ENCODE results near the gene SPRR1A.

SPRR1A gene

GRCh38 chr1:152965853-152966252 lies 18.0 kb upstream of the SPRR1A start:
- TF ChIP-seq REST (IDR thresholded peaks at IDR 0.05; ENCODE audit: low read depth) (no peak), CEBPB (IDR thresholded peaks at IDR 0.05) (no peak), TAF1 (IDR thresholded peaks at IDR 0.05; ENCODE audit: low read depth) (no peak), TCF12 (IDR thresholded peaks at IDR 0.05; ENCODE audit: low read depth) (no peak), MAX (IDR thresholded peaks at IDR 0.05) (no peak), FOXM1 (IDR thresholded peaks at IDR 0.05; ENCODE audit: borderline replicate concordance, low read depth) (no peak), RAD21 (IDR thresholded peaks at IDR 0.05; ENCODE audit: low read depth) (no peak), YY1 (IDR thresholded peaks at IDR 0.05; ENCODE audit: low read depth) (no peak), ZBTB7A (IDR thresholded peaks at IDR 0.05; ENCODE audit: low read depth) (no peak), NFIC (IDR thresholded peaks at IDR 0.05) (no peak), CREB1 (IDR thresholded peaks at IDR 0.05; ENCODE audit: low read depth) (no peak), EP300 (IDR thresholded peaks at IDR 0.05; ENCODE audit: borderline replicate concordance) (no peak), USF1 (IDR thresholded peaks at IDR 0.05) (no peak), EGR1 (IDR thresholded peaks at IDR 0.05) (no peak), TEAD4 (IDR thresholded peaks at IDR 0.05) (no peak)

- TF ChIP-seq MAX (IDR thresholded peaks at IDR 0.05) (no peak), CEBPB (IDR thresholded peaks at IDR 0.05) (no peak), USF1 (IDR thresholded peaks at IDR 0.05) (no peak), TAF1 (IDR thresholded peaks at IDR 0.05; ENCODE audit: low read depth) (no peak), EP300 (IDR thresholded peaks at IDR 0.05; ENCODE audit: borderline replicate concordance) (no peak), CREB1 (IDR thresholded peaks at IDR 0.05; ENCODE audit: low read depth) (no peak)
Measured at GRCh38 chr1:152967201-152967600, 16.7 kb upstream of the SPRR1A start.

GRCh38 chr1:152968248-152968647 lies 15.6 kb upstream of the SPRR1A start:
- TF ChIP-seq EP300 (IDR thresholded peaks at IDR 0.05; ENCODE audit: borderline replicate concordance) (no peak), USF1 (IDR thresholded peaks at IDR 0.05) (no peak), FOXM1 (IDR thresholded peaks at IDR 0.05; ENCODE audit: borderline replicate concordance, low read depth) (no peak), RAD21 (IDR thresholded peaks at IDR 0.05; ENCODE audit: low read depth) (no peak), MAX (IDR thresholded peaks at IDR 0.05) (no peak), YY1 (IDR thresholded peaks at IDR 0.05; ENCODE audit: low read depth) (no peak), ZBTB7A (IDR thresholded peaks at IDR 0.05; ENCODE audit: low read depth) (no peak), TCF12 (IDR thresholded peaks at IDR 0.05; ENCODE audit: low read depth) (no peak), TEAD4 (IDR thresholded peaks at IDR 0.05) (no peak), CREB1 (IDR thresholded peaks at IDR 0.05; ENCODE audit: low read depth) (no peak), CEBPB (IDR thresholded peaks at IDR 0.05) (no peak), REST (IDR thresholded peaks at IDR 0.05; ENCODE audit: low read depth) (no peak), EGR1 (IDR thresholded peaks at IDR 0.05) (no peak), NFIC (IDR thresholded peaks at IDR 0.05) (no peak), TAF1 (IDR thresholded peaks at IDR 0.05; ENCODE audit: low read depth) (no peak)

GRCh38 chr1:152969036-152969435 lies 14.8 kb upstream of the SPRR1A start:
- TF ChIP-seq CREB1 (IDR thresholded peaks at IDR 0.05; ENCODE audit: low read depth) (no peak), EP300 (IDR thresholded peaks at IDR 0.05; ENCODE audit: borderline replicate concordance) (no peak), YY1 (IDR thresholded peaks at IDR 0.05; ENCODE audit: low read depth) (no peak), REST (IDR thresholded peaks at IDR 0.05; ENCODE audit: low read depth) (no peak), CEBPB (IDR thresholded peaks at IDR 0.05) (no peak), USF1 (IDR thresholded peaks at IDR 0.05) (no peak), RAD21 (IDR thresholded peaks at IDR 0.05; ENCODE audit: low read depth) (no peak), EGR1 (IDR thresholded peaks at IDR 0.05) (no peak), ZBTB7A (IDR thresholded peaks at IDR 0.05; ENCODE audit: low read depth) (no peak), TEAD4 (IDR thresholded peaks at IDR 0.05) (no peak), MAX (IDR thresholded peaks at IDR 0.05) (no peak), TAF1 (IDR thresholded peaks at IDR 0.05; ENCODE audit: low read depth) (no peak), TCF12 (IDR thresholded peaks at IDR 0.05; ENCODE audit: low read depth) (no peak), NFIC (IDR thresholded peaks at IDR 0.05) (no peak), FOXM1 (IDR thresholded peaks at IDR 0.05; ENCODE audit: borderline replicate concordance, low read depth) (no peak)
